Caco-2 (cell line): ENCODE data around the gene RGS17. TPM values are rescaled to one million over a fixed set of nuclear protein-coding genes. Genes with fewer than 3 reads are reported as not detected.
"Not testable (repeated sequence)": the region's sequence is repeated elsewhere in the genome, so short reads cannot be mapped to it uniquely, and the experiment has no call there.

ENCODE experiments used
- BruUV-seq: library from RNA; stranded (reverse); fragments of 400-500 nt; replicated peaks from 2 replicates; lab custom pipeline; 2021; lab: Mats Ljungman, UMichigan
- CTCF ChIA-PET: fragments of 300-600 bp; sonication (Branson Sonifier 250); formaldehyde crosslinking; loops from one replicate; lab custom pipeline; 2022; ENCODE audit warnings: antibody characterized with exemption; lab: Charles Lee
- POLR2A ChIA-PET: fragments of 300-600 bp; sonication (Branson Sonifier 250); formaldehyde crosslinking; loops from one replicate; lab custom pipeline; 2022; ENCODE audit warnings: antibody characterized with exemption; lab: Charles Lee
- DNase-seq, 2 experiments: peaks; one replicate each; pipeline versions ENCODE4 v3.0.0 to v3.0.0-alpha.2; 2020 to 2022
- H3K27me3 ChIP-seq: replicated peaks from 2 replicates; pipeline ENCODE4 v1.6.0; 2011; ENCODE audit warnings: low read length; ENCODE audit not compliant: control insufficient read depth, insufficient read depth
- H3K36me3 ChIP-seq: 2 replicates; pipeline ENCODE4 v1.5.1; 2011; ENCODE audit warnings: low read length; ENCODE audit not compliant: control insufficient read depth, insufficient read depth
- H3K4me1 ChIP-seq: fragments of 250-450 bp; sonication (Bioruptor Pico); 2 replicates; pipeline ENCODE4 v1.5.1; 2020; ENCODE audit warnings: mild to moderate bottlenecking
- H3K4me3 ChIP-seq: 2 replicates; pipeline ENCODE4 v1.5.1; 2011; ENCODE audit warnings: low read depth, mild to moderate bottlenecking, control low read depth, low read length
- H3K9me3 ChIP-seq: fragments of 250-450 bp; sonication (Bioruptor Pico); 2 replicates; pipeline ENCODE4 v1.5.1; 2020; ENCODE audit warnings: mild to moderate bottlenecking, moderate library complexity
- H3K27ac Mint-ChIP-seq: one replicate; pipeline ENCODE4 v1.8.0; 2022; ENCODE audit warnings: mixed read lengths; ENCODE audit not compliant: unreplicated experiment
- H3K27me3 Mint-ChIP-seq: one replicate; pipeline ENCODE4 v1.8.0; 2022; ENCODE audit warnings: mixed read lengths; ENCODE audit not compliant: insufficient read depth, unreplicated experiment
- H3K36me3 Mint-ChIP-seq: one replicate; pipeline ENCODE4 v1.8.0; 2022; ENCODE audit warnings: mild to moderate bottlenecking, mixed read lengths; ENCODE audit not compliant: insufficient read depth, unreplicated experiment
- H3K4me1 Mint-ChIP-seq: one replicate; pipeline ENCODE4 v1.8.0; 2022; ENCODE audit warnings: low read depth, mixed read lengths; ENCODE audit not compliant: unreplicated experiment
- H3K4me3 Mint-ChIP-seq: one replicate; pipeline ENCODE4 v1.8.0; 2022; ENCODE audit warnings: mild to moderate bottlenecking, moderate library complexity, mixed read lengths; ENCODE audit not compliant: unreplicated experiment
- H3K9me3 Mint-ChIP-seq: one replicate; pipeline ENCODE4 v1.8.0; 2022; ENCODE audit warnings: mixed read lengths; ENCODE audit not compliant: unreplicated experiment
- intact Hi-C: fragments of 100-400 bp; cut with micrococcal nuclease; formaldehyde crosslinking; loops from one replicate; pipeline ENCODE4 v1.10.0; 2022; ENCODE audit not compliant: unreplicated experiment
- total RNA-seq: library from RNA; stranded (reverse); gene quantifications from 2 replicates; pipeline ENCODE4 v1.2.3, GENCODE V29; 2022
- TF ChIP-seq, protein P1 (sequence below), 2 experiments: fragments of 200-600 bp in 1 of 2; IDR thresholded peaks; 1 replicate in 1 of 2; 2 replicates in 1 of 2; pipeline versions ENCODE4 v1.5.1 to v1.8.0; 2011 to 2022; ENCODE audit warnings: antibody characterized with exemption in 1 of 2, control low read depth in 1 of 2, inconsistent platforms in 1 of 2, low read depth in 1 of 2, low read length in 1 of 2, mild to moderate bottlenecking in 1 of 2, moderate library complexity in 1 of 2; ENCODE audit not compliant: insufficient read depth in 1 of 2, severe bottlenecking in 1 of 2, unreplicated experiment in 1 of 2

Gene RGS17
- total RNA-seq, 1 experiment from 2014 or later, result not detected

DNA sequence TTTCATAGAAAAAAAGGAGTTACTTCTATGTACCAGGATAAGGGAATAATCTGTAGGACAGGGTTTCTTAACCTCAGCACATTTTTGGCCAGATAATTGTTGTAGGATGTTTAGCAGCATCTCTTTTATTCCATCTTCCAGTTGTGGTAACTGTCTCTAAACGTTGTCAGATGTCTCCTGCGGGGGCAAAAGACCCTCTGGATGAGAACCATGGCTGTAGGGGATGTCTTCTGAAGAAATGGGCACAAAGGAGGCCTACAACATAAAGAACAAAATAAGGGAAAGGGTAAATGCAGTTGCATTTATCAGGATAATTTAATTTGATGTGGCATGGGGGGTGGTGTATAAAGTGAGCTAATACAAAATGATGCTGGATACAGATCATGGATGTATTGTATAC lies 144.1 kb downstream of the RGS17 start:
- no peak overlapping the region for H3K27ac Mint-ChIP-seq
- no peak for DNase-seq
- Histone ChIP-seq H3K4me3 (no peak overlapping the region), H3K27me3 (no peaks in the 10 kb centered on the region), H3K9me3 (no peaks in the 10 kb centered on the region), H3K4me1 (0 out of 2 replicates have a peak, but pooled peaks cover 6% of the 10 kb centered on the region), H3K36me3 (no peaks in the 10 kb centered on the region)
- no peaks in the 10 kb centered on the region for H3K9me3 Mint-ChIP-seq
- TF ChIP-seq, protein P1, sequence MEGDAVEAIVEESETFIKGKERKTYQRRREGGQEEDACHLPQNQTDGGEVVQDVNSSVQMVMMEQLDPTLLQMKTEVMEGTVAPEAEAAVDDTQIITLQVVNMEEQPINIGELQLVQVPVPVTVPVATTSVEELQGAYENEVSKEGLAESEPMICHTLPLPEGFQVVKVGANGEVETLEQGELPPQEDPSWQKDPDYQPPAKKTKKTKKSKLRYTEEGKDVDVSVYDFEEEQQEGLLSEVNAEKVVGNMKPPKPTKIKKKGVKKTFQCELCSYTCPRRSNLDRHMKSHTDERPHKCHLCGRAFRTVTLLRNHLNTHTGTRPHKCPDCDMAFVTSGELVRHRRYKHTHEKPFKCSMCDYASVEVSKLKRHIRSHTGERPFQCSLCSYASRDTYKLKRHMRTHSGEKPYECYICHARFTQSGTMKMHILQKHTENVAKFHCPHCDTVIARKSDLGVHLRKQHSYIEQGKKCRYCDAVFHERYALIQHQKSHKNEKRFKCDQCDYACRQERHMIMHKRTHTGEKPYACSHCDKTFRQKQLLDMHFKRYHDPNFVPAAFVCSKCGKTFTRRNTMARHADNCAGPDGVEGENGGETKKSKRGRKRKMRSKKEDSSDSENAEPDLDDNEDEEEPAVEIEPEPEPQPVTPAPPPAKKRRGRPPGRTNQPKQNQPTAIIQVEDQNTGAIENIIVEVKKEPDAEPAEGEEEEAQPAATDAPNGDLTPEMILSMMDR (IDR thresholded peaks at IDR 0.05; ENCODE audit: insufficient read depth in 1 of 2, low read depth in 1 of 2, low read length in 1 of 2, severe bottlenecking in 1 of 2, unreplicated experiment in 1 of 2), result no peak
- H3K27me3 Mint-ChIP-seq, result no peaks in the 10 kb centered on the region
- no TSS peak for BruUV-seq
- no peak overlapping the region for H3K4me3 Mint-ChIP-seq
- H3K36me3 Mint-ChIP-seq, result peaks cover 52% of the 10 kb centered on the region
- intact Hi-C loops, result no loop called here
- POLR2A ChIA-PET, result no interaction called here
- peaks cover 8% of the 10 kb centered on the region for H3K4me1 Mint-ChIP-seq
- CTCF ChIA-PET, result no interaction called here

DNA sequence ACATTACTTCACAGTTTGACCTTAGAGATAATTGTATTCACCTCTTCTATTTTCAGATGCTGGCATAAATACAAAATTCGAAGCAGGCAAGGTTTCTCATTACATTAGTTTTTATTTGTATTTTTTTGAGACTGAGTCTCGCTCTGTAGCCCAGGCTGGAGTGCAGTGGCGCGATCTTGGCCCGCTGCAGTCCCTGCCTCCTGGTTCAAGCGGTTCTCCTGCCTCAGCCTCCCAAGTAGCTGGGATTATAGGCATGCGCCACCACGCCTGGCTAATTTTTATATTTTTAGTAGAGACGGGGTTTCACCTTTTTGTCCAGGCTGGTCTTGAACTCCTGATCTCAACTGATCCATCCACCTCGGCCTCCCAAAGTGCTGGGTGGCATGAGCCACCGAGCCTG lies 145.8 kb downstream of the RGS17 start:
- H3K27ac Mint-ChIP-seq, H3K4me3 ChIP-seq, POLR2A ChIA-PET, H3K9me3 Mint-ChIP-seq, DNase-seq, intact Hi-C loops, H3K9me3 ChIP-seq, CTCF ChIA-PET, H3K4me3 Mint-ChIP-seq, H3K27me3 Mint-ChIP-seq, H3K36me3 ChIP-seq, BruUV-seq, H3K27me3 ChIP-seq: not testable (repeated sequence)
- H3K36me3 Mint-ChIP-seq, result peaks cover 50% of the 10 kb centered on the region
- H3K4me1 ChIP-seq, result peaks cover 15% of the 10 kb centered on the region
- peaks cover 15% of the 10 kb centered on the region for H3K4me1 Mint-ChIP-seq

DNA sequence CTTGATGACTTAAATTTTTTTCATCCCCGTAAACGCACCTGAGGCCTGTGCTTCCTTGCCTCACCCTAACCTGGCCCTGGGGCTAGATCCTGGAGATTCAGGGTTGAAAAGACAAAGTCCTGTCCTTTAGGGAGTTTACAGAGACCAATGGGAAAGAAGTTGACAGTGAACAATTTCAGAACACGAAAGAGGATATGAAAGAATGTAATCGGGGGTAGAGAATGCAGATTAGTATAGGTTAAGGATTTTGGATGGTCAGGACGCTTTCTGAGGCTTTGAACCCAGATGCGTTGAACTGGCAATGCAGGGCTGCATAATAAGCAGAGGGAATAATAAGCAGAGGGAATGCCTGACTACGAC lies 146.6 kb downstream of the RGS17 start:
- Mint-ChIP-seq H3K4me3 (peak overlapping the region; percentile 78), H3K4me1 (peaks cover 20% of the 10 kb centered on the region), H3K27me3 (no peaks in the 10 kb centered on the region), H3K36me3 (peaks cover 47% of the 10 kb centered on the region), H3K9me3 (no peaks in the 10 kb centered on the region), H3K27ac (peak overlapping the region; percentile 92)
- POLR2A ChIA-PET, result no interaction called here
- Histone ChIP-seq H3K4me3 (peak overlapping the region; percentile 99), H3K4me1 (peaks cover 15% of the 10 kb centered on the region), H3K27me3 (no peaks in the 10 kb centered on the region), H3K9me3 (no peaks in the 10 kb centered on the region), H3K36me3 (no peaks in the 10 kb centered on the region)
- TF ChIP-seq, protein P1 (IDR thresholded peaks at IDR 0.05; ENCODE audit: insufficient read depth in 1 of 2, low read depth in 1 of 2, low read length in 1 of 2, severe bottlenecking in 1 of 2, unreplicated experiment in 1 of 2), result no peak
- no TSS peak for BruUV-seq
- DNase-seq, result peak in 1 of 2 experiments; percentile 9
- CTCF ChIA-PET, result no interaction called here
- intact Hi-C loops, result no loop called here
